GM13976 (cell line): ENCODE results near the gene ASCC1.

ENCODE experiments used
- DNase-seq: peaks from one replicate; pipeline ENCODE4 v3.0.0; 2012; ENCODE audit warnings: low spot score
- CTCF ChIP-seq: IDR thresholded peaks from 2 replicates; pipeline ENCODE4 v1.5.1; 2012; ENCODE audit warnings: borderline replicate concordance, mild to moderate bottlenecking; ENCODE audit not compliant: insufficient read depth; ENCODE audit errors: extremely low read depth, missing control alignments, control extremely low read depth
- in situ Hi-C: fragments of 300-500 bp; cut with MboI; formaldehyde crosslinking; loops from one replicate; pipeline ENCODE4 v1.12.0; 2022; ENCODE audit warnings: low sequenced_read_pairs, mixed read lengths, inconsistent platforms; ENCODE audit not compliant: unreplicated experiment

ASCC1 gene

GRCh38 chr10:72104472-72105097 is 111.5 kb downstream of the ASCC1 start:
- no peak for DNase-seq
- no peak for TF ChIP-seq CTCF
- in situ Hi-C loops: no loop called here

- DNase-seq: no peak
- in situ Hi-C loops: no loop called here
- TF ChIP-seq CTCF: no peak
Measured at GRCh38 chr10:72099600-72099921, 116.5 kb downstream of the ASCC1 start.

- TF ChIP-seq CTCF: no peak
- in situ Hi-C loops: no loop called here
- DNase-seq: no peak
Measured at GRCh38 chr10:72098836-72099599, 117.1 kb downstream of the ASCC1 start.

- in situ Hi-C loops: no loop called here
Measured at GRCh38 chr10:72098301-72098835, 117.7 kb downstream of the ASCC1 start.

GRCh38 chr10:72097448-72098300 is 118.4 kb downstream of the ASCC1 start:
- in situ Hi-C loops: no loop called here
- no peak for TF ChIP-seq CTCF
- no peak for DNase-seq

More at GRCh38 chr10:72098301-72098835, 117.7 kb downstream of the ASCC1 start:
- no peak for DNase-seq
- TF ChIP-seq CTCF: no peak
